HL-60 (cell line): ENCODE data around the gene SWAP70.
A peak's percentile ranks its signal among the peaks of the same experiment; 100 is the strongest.

ENCODE experiments used
- DNase-seq, 2 experiments: peaks; one replicate each; pipeline ENCODE4 v3.0.0-alpha.2; 2010 to 2020; ENCODE audit warnings: low read depth in 1 of 2, low spot score in 1 of 2
- H3K27ac ChIP-seq: fragments of 250-450 bp; sonication (Bioruptor Pico); replicated peaks from 2 replicates; pipeline ENCODE4 v1.5.1; 2020; ENCODE audit warnings: mild to moderate bottlenecking, moderate library complexity
- H3K27me3 ChIP-seq: fragments of 250-450 bp; sonication (Bioruptor Pico); 2 replicates; pipeline ENCODE4 v1.5.1; 2021; ENCODE audit warnings: mild to moderate bottlenecking, moderate library complexity; ENCODE audit not compliant: insufficient read depth, poor library complexity, severe bottlenecking
- H3K4me3 ChIP-seq: replicated peaks from 2 replicates; pipeline ENCODE4 v1.5.1; 2011; ENCODE audit warnings: mild to moderate bottlenecking, control low read depth, low read length; ENCODE audit not compliant: insufficient read depth
- CTCF ChIP-seq: IDR thresholded peaks from one replicate; pipeline ENCODE4 v1.5.1; 2011; ENCODE audit warnings: low read length, control low read depth, inconsistent platforms; ENCODE audit not compliant: insufficient read depth
- GABPA ChIP-seq: IDR thresholded peaks from 2 replicates; pipeline ENCODE4 v1.6.1; 2012; ENCODE audit warnings: low read depth
- POLR2AphosphoS5 ChIP-seq: IDR thresholded peaks from 2 replicates; pipeline ENCODE4 v1.6.1; 2012; ENCODE audit warnings: low read depth
- REST ChIP-seq: IDR thresholded peaks from 2 replicates; pipeline ENCODE4 v1.6.1; 2012; ENCODE audit warnings: low read depth; ENCODE audit not compliant: insufficient replicate concordance
- SPI1 ChIP-seq: IDR thresholded peaks from 2 replicates; pipeline ENCODE4 v1.6.1; 2012; ENCODE audit warnings: low read depth, mild to moderate bottlenecking, borderline replicate concordance

The SWAP70 gene

GRCh38 chr11:9748361-9748970 is 84.6 kb downstream of the SWAP70 start:
- no peak overlapping the region for H3K4me3 ChIP-seq
- no peaks in the 10 kb centered on the region for H3K27me3 ChIP-seq
- TF ChIP-seq SPI1 (no peak), REST (no peak), POLR2AphosphoS5 (no peak), GABPA (no peak), CTCF (peak; percentile 94)
- peak; percentile 54 to 88 for DNase-seq
- H3K27ac ChIP-seq: 0 out of 2 replicates have a peak overlapping the region, but pooled peaks have one; percentile 9

- TF ChIP-seq CTCF: no peak
- TF ChIP-seq REST: no peak
- TF ChIP-seq SPI1: no peak
- no peak for TF ChIP-seq POLR2AphosphoS5
- TF ChIP-seq GABPA: no peak
- no peak for DNase-seq
- no peak overlapping the region for H3K4me3 ChIP-seq
- no peak overlapping the region for H3K27ac ChIP-seq
- H3K27me3 ChIP-seq: no peaks in the 10 kb centered on the region
Observed at GRCh38 chr11:9750551-9750950, 86.7 kb downstream of the SWAP70 start.

GRCh38 chr11:9752091-9752490 is 88.2 kb downstream of the SWAP70 start:
- peak overlapping the region; percentile 65 for H3K27ac ChIP-seq
- peak in 1 of 2 experiments; percentile 34 for DNase-seq
- H3K4me3 ChIP-seq: no peak overlapping the region
- no peak for TF ChIP-seq CTCF
- TF ChIP-seq GABPA: no peak
- no peak for TF ChIP-seq SPI1
- TF ChIP-seq REST: no peak
- no peak for TF ChIP-seq POLR2AphosphoS5
- H3K27me3 ChIP-seq: no peaks in the 10 kb centered on the region
